ENCODE measurements around the gene TRIM24. TPM values are rescaled to one million over a fixed set of nuclear protein-coding genes. Genes with fewer than 3 reads are reported as not detected.

TRIM24 gene
- total RNA-seq, 1 donor from 2014 or later = 17.1 TPM

DNA sequence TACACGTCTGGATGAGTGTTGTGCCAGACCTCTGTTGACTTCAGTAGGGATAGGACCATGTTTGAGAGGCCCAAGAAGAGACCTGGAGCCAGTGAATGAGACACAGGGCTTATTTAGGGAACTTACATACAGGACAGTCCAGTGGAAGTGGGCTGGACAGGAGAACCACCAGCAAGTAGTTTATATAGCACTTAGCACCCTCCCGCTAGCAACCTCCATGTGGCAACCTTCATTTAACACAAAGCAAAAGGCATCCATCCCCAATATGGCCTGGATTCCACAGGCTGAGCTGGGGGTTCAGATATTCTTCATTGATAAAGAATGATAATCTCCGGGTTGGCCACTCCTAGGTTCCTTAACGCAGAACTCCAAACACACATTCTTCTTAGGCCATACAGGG, 93.7 kb downstream of the TRIM24 start:
- no peak for ATAC-seq
- intact Hi-C loops (cut with DNase I) = no loop called here
- DNase-seq (ENCODE audit: missing footprints) = no peak

DNA sequence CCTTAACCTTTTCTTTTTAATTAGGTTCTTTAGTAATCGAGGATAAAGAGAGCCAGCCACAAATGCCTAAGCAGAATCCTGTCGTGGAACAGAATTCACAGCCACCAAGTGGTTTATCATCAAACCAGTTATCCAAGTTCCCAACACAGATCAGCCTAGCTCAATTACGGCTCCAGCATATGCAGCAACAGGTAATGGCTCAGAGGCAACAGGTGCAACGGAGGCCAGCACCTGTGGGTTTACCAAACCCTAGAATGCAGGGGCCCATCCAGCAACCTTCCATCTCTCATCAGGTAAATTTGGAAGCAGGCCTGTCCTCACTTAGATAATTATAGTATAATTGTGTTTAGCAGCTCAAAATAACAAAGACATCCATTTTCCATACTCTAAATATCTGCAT, 94.6 kb downstream of the TRIM24 start:
- intact Hi-C loops (cut with DNase I) = no loop called here
- DNase-seq (ENCODE audit: missing footprints) (no peak), ATAC-seq (no peak)

DNA sequence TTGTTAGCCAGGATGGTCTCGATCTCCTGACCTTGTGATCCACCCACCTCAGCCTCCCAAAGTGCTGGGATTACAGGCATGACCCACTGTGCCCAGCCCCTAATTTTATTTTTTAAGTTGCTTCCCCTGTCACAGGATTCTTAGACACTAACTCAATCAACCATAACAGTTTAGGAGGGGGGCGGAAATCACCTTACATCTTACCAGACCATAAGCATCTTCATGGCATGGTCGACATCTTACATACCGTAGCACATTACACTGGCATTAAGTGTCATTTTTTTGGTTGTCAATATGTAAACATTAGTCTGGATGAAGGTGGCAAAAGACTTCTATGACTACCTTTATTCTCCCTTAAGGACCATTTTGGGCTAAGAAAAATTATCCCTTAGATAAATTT, 95.6 kb downstream of the TRIM24 start:
- ATAC-seq (no peak), DNase-seq (ENCODE audit: missing footprints) (no peak)
- intact Hi-C loops (cut with DNase I) = no loop called here

DNA sequence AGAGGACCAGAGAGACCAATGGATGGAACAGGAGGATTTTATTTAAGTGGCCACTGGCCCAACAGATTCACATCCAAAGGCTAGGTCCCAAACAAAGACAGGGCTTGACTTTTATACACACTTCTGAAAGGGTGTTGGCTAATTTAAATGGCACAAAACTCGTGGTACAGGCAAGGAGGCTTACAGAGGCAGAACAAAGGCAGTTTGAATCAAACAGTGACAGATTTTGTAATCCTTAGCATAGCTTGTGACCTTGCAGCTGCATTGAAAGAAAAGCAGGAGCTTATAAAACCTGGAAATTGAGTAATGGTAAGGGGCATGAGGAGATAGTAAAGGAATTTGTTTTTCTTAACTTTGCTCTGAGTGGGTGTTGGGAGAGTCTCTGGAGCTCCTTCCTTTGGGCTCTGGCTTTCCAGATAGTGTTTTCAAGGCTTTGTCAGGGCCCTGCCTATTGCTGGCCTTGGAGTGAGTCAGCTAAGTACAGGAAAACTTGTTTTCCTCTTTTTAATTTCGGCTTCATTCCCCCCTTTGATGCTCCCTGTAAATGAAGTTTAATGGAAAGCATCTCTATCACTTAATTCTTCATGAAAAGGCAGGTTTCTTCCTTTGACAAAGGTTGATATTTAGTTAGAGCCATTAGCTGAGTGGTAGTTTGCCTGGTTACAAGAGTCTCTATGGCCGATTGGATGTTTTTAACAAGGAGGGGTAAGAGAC, 96.9 kb downstream of the TRIM24 start:
- no peak for ATAC-seq
- no peak for DNase-seq (ENCODE audit: missing footprints)
- intact Hi-C loops (cut with DNase I) = no loop called here

DNA sequence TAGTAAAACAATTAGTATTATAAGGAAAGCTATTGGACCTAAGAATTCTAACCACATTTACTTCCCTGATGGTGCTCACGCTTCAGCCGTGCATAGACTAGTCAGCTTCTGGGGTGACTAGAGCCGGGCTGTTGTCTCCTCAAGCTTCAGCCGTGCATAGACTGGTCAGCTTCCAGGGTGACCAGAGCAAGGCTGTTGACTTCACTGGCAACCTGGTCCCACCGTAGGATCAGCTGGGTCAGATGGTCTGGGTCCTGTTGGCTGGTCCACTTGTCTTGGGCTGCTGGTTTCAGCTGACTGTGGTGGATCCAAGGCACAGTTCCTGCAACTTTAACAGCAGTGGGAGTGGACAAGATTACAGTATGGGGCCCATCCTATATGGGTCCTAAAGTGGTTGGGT, 99.4 kb downstream of the TRIM24 start:
- no peak for DNase-seq (ENCODE audit: missing footprints)
- no peak for ATAC-seq
- intact Hi-C loops (cut with DNase I) = no loop called here

DNA sequence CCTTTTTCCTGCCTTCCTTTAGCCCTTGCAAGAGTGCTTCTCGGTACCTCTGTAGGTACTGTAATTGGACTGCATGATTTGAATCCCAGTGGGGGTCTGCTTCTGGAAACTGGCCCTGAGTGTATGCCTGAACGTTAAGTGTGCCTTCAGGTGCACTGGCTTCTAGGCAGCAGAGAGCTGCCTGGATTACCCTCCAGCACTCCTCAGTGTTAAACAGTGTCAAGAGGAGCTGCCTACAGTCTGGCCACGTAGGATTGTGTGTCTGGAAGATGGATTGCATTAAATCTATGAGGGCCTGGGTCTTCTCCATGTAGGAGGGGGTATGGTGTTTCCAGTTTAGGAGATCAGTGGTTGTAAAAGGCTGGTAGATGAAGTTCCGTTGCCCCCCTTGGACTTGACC, 103.7 kb downstream of the TRIM24 start:
- intact Hi-C loops (cut with DNase I) = loop anchor here (10.0 kb wide), 1 partner anchor 99 kb away; the partner anchor contains the start of gene TRIM24
- DNase-seq (ENCODE audit: missing footprints) = no peak
- ATAC-seq = no peak

DNA sequence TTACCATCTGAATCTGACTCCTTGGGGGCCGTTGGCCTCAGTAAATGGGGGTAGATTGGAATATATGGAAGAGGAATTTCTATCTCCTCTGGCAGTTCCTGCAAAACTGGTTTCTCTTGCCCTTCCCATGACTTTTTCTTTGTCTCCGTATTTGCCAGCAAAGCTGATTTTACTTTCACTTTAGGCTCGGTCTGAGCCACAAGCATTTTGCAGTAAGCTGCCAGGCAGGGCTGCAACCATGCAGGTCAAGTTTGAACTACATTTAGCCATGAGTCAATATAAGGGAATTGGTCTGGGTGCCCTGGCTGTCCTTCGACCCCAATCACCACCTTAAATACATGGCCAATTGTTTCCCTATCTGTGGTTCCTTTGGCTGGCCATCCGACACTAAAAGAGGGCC, 104.3 kb downstream of the TRIM24 start:
- ATAC-seq = peak; percentile 70
- DNase-seq (ENCODE audit: missing footprints) = no peak
- intact Hi-C loops (cut with DNase I) = loop anchor here (10.0 kb wide), 1 partner anchor 100 kb away; the partner anchor contains the start of gene TRIM24

DNA sequence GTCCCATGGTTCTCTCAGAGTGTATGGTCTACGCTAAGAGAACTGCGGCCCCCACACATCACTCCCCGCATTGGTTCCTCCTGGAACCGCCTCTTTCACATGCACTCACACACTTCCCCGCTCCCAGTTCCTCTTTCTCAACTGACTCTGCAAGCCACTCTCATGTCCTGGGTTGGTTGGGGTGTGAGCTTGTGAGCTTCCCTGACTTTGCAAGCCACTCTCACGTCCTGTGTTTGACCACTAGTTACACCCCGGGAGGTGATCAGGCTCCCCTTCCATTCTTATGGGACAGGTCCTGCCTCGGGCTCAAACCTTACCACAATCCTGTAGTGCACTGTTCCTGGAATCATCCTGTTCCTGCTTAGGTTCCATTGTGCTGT, 105.0 kb downstream of the TRIM24 start:
- no peak for DNase-seq (ENCODE audit: missing footprints)
- ATAC-seq = no peak
- intact Hi-C loops (cut with DNase I) = loop anchor here (10.0 kb wide), 1 partner anchor 100 kb away; the partner anchor contains the start of gene TRIM24

DNA sequence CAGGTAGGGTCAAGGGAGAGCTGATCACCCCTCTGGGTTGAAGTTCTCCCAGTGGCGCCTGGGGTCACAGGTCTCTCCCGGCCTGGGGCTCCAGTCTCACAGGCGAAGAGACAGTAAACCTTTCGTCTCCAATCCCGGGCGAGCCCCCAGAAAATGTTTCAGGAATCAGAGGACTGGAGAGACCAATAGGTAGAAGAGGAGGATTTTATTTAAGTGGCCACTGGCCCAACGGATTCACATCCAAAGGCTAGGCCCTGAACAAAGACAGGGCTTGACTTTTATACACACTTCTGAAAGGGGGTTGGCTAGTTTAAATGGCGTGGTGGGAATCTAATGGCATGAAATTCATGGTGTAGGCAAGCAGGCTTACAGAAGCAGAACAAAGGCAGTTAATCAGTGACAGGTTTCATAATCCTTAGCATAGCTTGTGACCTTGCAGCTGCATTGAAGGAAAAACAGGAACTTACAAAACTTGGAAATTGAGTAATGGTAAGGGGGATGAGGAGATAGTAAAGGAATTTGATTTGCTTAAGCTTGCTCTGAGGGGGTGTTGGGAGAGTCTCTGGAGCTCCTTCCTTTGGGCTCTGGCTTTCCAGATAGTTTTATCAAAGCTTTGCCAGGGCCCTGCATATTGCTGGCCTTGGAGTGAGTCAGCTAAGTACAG, 105.5 kb downstream of the TRIM24 start:
- DNase-seq (ENCODE audit: missing footprints) = no peak
- ATAC-seq = no peak
- intact Hi-C loops (cut with DNase I) = loop anchor here (10.0 kb wide), 1 partner anchor 101 kb away; the partner anchor contains the start of gene TRIM24

DNA sequence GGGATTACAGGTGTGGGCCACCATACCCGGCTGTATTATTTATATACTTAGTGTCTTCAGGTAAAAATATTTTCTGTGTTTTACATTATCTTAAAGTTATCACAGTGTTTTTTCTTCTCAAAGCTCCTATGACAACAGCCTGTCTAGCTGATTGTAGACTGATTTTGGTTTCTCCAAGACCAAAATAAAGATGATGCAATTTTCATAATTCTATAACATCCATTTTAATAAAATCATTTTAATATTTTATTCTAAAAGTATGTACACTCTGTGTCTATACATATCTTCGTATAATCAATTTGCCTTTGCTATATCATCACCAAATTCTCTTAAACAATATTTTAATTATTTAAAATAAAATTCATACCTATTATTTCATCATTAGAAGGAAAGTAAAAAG, 108.6 kb downstream of the TRIM24 start:
- ATAC-seq = no peak
- DNase-seq (ENCODE audit: missing footprints) = no peak
- intact Hi-C loops (cut with DNase I) = loop anchor here (10.0 kb wide), 1 partner anchor 104 kb away; the partner anchor contains the start of gene TRIM24

DNA sequence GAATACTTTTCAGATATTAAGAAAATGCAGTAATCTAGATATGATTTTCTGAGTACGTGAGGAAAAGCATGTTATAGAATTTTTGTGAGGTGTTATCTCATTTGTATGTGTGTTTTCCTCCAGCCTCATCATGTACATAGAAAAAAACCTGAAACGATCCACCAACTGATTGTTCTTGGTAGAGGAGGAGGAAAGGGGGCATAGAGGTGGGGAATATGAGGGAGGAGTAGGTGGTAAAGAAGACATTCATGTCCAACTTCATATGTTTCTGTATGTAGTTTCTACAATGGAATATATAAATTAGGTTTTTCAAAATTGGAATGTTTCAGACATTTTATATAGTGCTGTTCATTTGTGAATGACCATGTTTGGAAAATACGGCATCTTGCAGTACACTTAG, 109.4 kb downstream of the TRIM24 start:
- intact Hi-C loops (cut with DNase I) = loop anchor here (10.0 kb wide), 1 partner anchor 105 kb away; the partner anchor contains the start of gene TRIM24
- DNase-seq (ENCODE audit: missing footprints) (no peak), ATAC-seq (no peak)

DNA sequence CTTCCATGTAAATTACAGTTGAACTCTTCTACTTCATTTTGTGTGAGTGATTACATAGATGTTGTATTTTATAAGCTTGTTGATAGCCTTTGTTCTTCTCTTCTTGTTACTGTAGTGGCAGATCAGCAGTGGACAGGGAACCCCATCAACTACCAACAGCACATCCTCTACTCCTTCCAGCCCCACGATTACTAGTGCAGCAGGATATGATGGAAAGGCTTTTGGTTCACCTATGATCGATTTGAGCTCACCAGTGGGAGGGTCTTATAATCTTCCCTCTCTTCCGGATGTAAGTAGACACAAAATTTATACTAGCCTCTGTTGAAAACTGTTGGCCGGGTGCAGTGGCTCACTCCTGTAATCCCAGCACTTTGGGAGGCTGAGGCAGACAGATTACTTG, 110.7 kb downstream of the TRIM24 start:
- intact Hi-C loops (cut with DNase I) = no loop called here
- DNase-seq (ENCODE audit: missing footprints) = no peak
- no peak for ATAC-seq

DNA sequence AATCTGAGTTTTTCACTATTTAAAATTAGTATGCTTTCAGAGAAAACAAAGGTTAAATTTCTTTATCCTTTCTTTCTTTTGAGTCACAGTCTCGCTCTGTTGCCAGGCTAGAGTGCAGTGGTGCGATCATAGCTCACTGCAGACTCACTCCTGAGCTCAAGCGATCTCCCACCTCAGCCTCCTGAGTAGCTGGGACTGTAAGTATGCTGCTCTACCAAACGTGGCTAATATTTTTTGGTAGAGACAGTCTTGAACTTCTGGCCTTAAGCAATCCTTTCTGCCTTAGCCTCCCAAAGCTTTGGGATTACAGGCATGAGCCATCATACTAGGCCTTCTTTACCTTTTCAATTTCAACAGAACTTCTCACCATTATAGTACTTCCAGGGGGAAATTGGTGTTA, 113.7 kb downstream of the TRIM24 start:
- intact Hi-C loops (cut with DNase I) = no loop called here
- ATAC-seq (no peak), DNase-seq (ENCODE audit: missing footprints) (no peak)

DNA sequence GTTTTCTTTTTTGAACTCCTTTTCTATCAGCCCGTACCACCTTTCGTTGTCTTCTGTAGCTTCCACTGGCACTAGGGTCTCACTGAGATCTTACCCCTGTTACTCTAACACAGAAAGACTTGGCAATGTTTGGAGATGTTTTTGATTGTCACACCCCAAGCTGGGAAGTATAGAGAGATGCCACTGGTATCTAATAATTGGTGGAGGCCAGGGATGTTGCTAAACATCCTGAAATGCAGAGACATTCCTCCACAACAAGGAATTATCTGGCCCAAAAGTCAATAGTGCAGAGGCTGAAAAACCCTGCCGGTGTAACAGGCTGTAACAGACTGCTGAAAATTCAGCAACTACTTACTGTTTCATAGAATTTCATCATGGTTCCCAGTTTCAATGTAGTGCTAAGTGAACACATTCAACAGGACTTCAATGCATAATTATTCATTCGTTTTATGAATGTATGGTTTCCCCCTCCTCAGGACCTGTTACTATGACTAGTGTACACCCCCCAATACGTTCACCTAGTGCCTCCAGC, 115.9 kb downstream of the TRIM24 start:
- ATAC-seq (no peak), DNase-seq (ENCODE audit: missing footprints) (no peak)
- intact Hi-C loops (cut with DNase I) = no loop called here

DNA sequence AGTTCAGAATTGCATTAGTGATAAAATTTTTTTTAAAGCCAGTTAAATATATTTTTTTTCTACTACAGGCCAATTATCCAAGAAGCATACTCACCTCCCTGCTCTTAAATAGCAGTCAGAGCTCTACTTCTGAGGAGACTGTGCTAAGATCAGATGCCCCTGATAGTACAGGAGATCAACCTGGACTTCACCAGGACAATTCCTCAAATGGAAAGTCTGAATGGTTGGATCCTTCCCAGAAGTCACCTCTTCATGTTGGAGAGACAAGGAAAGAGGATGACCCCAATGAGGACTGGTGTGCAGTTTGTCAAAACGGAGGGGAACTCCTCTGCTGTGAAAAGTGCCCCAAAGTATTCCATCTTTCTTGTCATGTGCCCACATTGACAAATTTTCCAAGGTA, 119.1 kb downstream of the TRIM24 start:
- DNase-seq (ENCODE audit: missing footprints) = no peak
- no peak for ATAC-seq
- intact Hi-C loops (cut with DNase I) = no loop called here

DNA sequence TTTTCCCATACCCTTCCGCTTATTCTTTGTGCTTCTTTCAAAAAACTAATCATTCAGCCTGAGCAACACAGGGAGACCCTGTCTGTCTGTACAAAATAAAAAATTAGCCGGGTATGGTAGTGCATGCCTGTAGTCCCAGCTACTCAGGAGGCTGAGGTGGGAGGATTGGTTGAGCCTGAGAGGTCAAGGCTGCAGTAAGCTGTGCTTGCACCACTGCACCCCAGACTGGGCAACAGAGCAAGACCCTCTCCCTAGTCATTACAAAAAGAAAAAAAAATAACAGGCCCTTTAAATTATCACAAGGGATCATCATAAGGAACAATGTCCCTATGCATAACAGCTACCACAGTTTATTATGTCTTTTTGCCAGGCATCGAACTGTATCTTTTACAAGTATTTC, 119.6 kb downstream of the TRIM24 start:
- ATAC-seq (no peak), DNase-seq (ENCODE audit: missing footprints) (no peak)
- intact Hi-C loops (cut with DNase I) = no loop called here

DNA sequence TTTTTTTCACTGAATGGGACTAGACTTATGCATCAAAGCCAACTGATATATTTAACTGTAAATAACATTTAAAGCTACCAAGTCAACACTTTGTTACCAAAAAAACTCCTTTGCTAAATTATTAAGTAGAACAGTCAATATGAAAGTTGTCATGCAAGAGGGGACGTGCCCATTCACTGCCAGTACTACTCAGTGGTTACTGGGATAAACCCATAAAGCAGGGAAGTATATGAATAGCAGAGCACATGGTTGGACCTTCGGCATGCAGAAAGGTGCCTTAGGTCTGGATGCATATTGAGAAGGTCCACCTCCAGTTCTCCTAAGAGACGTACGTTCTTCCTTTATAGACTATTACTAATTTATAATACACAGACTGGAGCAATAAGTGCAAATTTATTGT, 121.0 kb downstream of the TRIM24 start:
- DNase-seq (ENCODE audit: missing footprints) (no peak), ATAC-seq (no peak)
- intact Hi-C loops (cut with DNase I) = no loop called here

DNA sequence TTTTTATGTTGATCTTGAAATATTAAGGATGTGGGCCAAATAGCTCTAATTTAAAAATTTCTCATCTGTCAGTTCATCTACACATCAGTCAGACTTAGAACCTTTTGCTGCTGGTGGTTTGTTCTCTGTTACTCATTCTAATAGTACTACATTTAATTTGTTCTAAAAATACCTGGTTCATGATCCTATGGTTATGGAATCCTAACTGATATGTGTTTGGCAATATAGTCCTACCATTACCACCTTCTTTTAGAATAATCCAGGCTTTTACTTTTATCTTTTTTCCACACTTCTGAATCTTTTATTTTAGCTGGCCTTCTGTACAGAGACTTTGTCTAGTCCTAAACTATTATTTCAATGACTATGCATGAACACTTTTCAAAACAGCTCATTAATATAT, 124.2 kb downstream of the TRIM24 start:
- no peak for DNase-seq (ENCODE audit: missing footprints)
- ATAC-seq = no peak
- intact Hi-C loops (cut with DNase I) = no loop called here

DNA sequence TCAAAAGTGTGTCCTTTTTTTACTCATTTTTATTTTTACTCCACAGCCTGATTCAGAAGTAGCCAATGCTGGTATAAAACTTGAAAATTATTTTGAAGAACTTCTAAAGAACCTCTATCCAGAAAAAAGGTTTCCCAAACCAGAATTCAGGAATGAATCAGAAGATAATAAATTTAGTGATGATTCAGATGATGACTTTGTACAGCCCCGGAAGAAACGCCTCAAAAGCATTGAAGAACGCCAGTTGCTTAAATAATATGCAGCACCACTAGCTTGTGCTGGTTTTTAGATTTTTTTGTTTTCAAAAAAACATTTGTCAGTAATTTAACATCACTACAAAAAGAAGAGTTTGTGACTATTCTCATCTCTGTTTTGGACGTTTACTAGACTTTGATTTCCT, 124.6 kb downstream of the TRIM24 start:
- intact Hi-C loops (cut with DNase I) = no loop called here
- DNase-seq (ENCODE audit: missing footprints) = no peak
- ATAC-seq = no peak

DNA sequence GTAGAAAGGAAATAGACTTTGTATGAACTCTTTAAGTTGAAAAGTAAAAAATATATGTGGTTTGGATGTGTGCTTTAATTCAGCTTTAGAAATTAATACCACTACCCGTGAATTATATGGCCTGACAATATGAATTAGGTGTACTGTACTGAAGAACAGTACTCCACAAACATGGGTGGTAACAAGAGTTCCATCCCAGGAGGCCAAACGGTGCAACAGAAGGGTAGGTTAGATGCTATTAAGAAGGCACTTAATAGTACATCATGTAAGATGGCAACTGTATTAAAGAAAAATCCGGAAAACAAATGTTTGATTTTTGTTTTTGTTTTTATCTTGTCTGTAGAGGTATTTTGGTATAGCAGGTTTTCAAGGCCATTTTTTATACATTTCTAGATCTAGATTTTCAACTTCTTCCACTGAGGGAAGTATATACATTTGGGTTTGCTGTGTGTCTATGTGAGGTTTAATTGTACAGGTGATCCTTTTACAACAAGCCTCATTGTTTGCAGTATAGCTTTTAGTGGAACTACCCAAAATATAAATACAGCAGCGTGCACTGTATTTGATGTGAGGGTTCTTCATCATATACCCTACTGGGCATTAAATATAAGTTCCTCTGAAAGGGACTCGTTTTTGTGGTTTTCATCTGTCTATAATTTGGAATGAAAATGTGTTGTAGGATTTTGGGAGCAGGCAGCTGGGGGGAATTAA, 125.4 kb downstream of the TRIM24 start:
- no peak for ATAC-seq

More for the DNA sequence above, 125.4 kb downstream of the TRIM24 start:
- intact Hi-C loops (cut with DNase I) = no loop called here
- no peak for DNase-seq (ENCODE audit: missing footprints)

Data from Right ventricle myocardium inferior (tissue), 1 donor.